HG03025 (cell line): ENCODE data around the gene TUSC2.
"Not testable (repeated sequence)": the region's sequence is repeated elsewhere in the genome, so short reads cannot be mapped to it uniquely, and the experiment has no call there.

Experiments
- ATAC-seq: cut with Tn5 transposase; IDR thresholded peaks from one replicate; pipeline ENCODE4 v1.9.1; 2021; ENCODE audit warnings: mild to moderate bottlenecking, moderate library complexity; ENCODE audit not compliant: unreplicated experiment, low FRiP score

Gene TUSC2

DNA sequence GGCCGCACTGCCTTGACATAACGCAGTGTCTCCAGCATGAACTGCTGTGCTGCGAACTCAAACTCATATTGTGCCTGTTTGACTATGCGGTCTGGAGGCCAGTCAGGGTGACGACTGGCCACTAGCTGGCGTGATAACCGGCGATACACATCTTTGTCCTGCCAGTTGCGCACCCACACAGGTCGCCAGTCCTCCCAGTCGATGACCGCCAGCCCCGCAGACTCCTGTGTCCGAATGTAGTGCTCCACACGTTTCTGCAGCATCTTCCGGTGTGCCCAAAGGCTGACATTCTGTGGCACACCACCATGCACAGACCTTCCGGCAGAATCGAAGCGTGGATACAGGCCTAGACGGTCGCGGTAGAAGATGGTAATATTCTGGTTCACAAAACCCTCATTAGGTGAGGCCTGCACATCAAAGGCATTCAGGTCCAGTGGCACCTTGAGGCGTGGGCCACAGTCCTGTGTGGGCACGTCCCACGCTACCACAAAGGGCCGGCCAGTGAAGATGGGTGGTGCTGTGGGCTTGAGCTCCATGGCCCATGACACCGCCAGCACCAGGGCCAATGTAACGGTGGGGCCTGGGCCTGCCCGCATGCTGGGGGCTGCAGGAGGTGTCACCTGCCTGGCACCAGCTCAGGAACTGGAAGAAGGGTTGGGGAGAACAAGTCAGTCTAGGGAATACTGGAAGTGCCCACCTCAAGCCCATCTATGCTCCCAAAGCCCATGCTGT lies 8.0 kb downstream of the TUSC2 start:
- no peak for ATAC-seq

DNA sequence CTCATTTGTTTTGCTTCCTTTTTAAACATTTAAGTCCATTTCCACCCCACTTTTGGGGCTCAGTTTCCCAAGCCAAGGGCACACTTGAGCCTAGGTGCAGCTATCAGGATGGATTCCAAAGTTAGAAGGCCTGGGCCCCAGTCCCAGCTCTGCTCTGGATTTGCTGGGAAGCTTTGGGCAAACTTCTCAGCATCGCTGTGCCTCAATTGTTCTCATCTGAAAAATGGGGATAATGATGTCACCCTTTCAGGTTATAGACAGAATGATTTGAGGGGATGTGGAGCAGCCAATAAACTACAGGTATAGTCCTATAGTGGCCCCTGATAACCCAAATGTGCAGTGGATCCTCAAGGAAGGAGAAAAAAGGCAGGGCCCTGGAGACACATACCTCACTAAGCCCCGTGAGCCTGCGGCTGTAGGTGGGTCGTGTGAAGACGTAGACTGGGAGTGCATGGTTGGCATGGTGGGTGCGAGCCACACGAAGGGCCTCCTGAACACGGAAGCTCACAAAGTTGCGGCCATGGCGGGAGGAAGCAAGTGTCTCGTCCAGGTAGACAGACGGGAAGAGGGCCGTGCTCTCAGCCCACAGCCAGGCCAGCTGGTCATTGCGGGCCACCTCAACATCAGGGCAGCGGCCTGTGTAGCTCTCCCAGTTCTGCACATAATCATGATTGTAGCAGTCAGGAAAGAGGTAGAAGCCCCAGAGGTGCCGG lies 8.7 kb downstream of the TUSC2 start:
- ATAC-seq: no peak

DNA sequence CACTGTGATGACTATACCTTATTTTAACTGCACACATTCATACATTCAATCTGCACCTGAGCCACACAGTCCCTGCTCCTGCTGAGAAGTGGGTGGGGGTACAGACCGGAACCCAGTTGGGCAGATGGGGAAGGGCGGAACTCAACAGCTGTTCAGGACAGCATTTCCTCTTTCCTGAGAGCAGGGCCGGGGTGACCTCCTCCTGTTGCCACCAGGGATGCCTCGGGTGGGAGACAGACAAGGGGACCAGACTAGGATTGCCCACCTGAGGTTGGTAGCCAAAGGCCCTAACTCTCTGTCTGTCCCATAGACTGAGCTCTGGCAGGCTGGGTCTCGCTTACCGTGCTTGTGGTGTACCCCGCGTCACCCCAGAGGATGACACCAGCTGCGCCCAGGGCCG lies 9.4 kb downstream of the TUSC2 start:
- ATAC-seq: no peak

- no peak for ATAC-seq
Measured at GRCh38 chr3:50318163-50318562, 9.9 kb downstream of the TUSC2 start.

- no peak for ATAC-seq
Measured at GRCh38 chr3:50317300-50317699, 10.7 kb downstream of the TUSC2 start.

DNA sequence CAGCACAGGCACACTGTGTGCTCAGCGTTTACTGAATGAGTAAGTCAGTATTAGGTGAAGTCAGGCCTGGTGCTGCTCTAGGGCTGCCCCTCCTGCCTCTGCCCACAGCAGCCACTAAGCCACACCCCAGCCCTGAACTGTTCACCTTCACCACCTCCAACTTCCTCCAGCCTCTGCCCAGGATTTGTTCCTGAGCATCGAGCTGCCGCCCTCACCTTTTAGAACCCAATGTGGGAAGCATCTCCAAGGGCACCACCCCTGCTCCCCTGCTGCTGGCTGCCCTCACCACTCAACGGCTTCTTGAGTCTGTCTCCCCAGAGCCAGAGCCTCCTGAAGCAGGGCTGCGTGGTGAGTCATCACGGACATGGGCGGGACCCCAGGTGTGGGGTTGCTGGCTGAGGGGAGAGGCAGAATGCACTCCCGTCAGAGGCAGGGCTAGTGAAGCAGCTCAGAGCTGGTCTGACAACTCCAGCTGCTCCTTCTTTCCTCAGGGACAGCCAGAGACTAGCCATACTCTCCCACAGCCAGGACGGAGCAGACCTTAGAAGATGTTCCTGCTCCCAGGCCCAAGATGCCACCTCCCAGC lies 11.3 kb downstream of the TUSC2 start:
- no peak for ATAC-seq

DNA sequence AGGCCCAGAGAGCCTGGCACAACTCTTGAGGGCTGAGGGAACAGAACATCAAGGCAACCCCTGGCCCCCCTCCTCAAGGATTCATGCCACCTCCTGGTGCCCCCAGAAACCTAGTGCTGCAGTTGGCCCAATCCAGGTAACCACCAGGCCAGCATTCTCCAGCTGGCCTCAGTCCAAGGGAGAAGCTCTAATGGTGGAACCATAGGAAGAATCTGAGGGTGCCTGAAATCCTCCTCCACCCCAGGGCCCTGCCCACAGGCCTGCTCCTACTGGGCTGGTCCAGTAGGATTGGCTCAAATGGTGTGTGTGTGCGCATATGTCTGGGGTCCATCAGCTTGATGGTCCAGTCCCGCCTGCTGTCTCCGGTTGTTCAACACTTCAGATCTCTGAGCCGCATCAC lies 13.2 kb downstream of the TUSC2 start:
- ATAC-seq: no peak

GRCh38 chr3:50314342-50314741 lies 13.7 kb downstream of the TUSC2 start:
- no peak for ATAC-seq

GRCh38 chr3:50312041-50312440 lies 16.0 kb downstream of the TUSC2 start:
- ATAC-seq: not testable (repeated sequence)

GRCh38 chr3:50304601-50305000 lies 23.4 kb downstream of the TUSC2 start:
- ATAC-seq: no peak

DNA sequence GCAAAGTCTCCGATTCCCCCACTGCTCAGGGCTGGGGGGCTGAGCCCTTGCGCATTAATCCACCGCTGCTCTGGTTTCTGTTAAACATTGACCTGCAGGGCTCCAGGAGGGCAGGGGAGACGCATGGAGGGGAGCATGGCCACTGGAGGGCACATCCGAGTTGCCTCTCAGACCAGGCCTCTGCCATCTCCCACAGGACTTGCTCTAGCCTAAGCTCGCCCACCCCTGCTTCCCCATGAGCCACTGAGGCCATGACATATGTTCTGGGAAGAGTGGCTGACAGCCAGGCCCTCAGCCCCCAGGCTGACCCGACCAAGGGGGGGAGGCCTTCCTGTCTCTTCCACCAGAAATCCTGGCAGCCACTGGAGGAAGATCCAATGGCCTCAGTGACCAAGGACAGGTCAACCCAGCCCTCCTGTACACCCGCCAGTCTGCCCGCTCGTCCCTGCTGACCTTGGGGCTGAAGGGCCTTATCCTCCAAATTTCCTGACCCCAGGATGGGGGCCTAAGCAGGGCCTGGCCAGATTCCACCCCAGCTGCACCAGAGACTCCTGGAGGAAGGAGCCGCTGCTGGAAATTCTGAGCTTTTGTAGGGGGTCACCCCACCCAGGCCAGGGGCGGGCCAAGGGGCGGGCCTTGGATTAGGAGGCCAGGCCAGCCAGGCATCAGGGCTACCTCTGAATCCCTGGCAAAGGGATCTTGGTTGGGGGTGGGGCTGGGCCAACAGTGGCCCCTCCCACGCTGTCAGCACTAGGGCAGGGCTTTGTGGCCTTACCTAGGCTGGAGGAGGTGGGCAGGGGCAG lies 24.8 kb downstream of the TUSC2 start, which contains the start of gene HYAL1:
HYAL1 (minus strand) TSS at position 562 of the 803 bp plus-strand sequence. CDS start 618 bp downstream, outside the sequence.
- no peak for ATAC-seq

- ATAC-seq: no peak
Measured at GRCh38 chr3:50302095-50303012, 25.7 kb downstream of the TUSC2 start.

- ATAC-seq: no peak
Measured at GRCh38 chr3:50300681-50301254, 27.3 kb downstream of the TUSC2 start.

GRCh38 chr3:50299929-50300680 lies 27.9 kb downstream of the TUSC2 start:
- no peak for ATAC-seq

DNA sequence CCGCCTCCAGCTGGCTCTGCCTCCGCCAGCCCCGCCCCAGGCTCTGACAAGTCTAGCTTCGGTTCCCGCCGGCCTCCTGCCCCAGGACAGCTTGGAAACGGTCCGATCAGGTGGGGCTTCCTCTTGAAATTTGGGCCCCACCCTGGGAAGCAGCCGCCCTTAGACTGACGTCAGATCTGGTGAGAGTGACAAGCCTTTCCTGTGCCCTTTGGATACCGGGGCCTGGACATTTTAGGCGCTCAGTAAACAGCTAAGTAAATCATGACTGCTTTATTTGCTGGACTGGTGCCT lies 28.4 kb downstream of the TUSC2 start:
- ATAC-seq: no peak

- ATAC-seq: peak; percentile 76
Measured at GRCh38 chr3:50298836-50299637, 29.0 kb downstream of the TUSC2 start, which contains the start of the genes HYAL3 and NAA80. TSS of gene HYAL3 (minus strand) at chr3:50299405. CDS start at chr3:50295602, 3,803 bp downstream. TSS of gene NAA80 (minus strand) at chr3:50299405. CDS start at chr3:50297463, 1,942 bp downstream.

GRCh38 chr3:50297896-50298725 lies 29.9 kb downstream of the TUSC2 start:
- ATAC-seq: no peak
